MM.1S (cell line): ENCODE results near the gene CNKSR3.

Experiments used
- CTCF ChIP-seq: fragments of 300-600 bp; sonication (generic); IDR thresholded peaks from 2 replicates; pipeline ENCODE4 v1.5.1; 2016; ENCODE audit warnings: antibody characterized with exemption, low read length, mixed read lengths
- EZH2phosphoT487 ChIP-seq: fragments of 300-600 bp; sonication (generic); IDR thresholded peaks from 2 replicates; pipeline ENCODE4 v1.6.1; 2018; ENCODE audit warnings: antibody characterized with exemption, low read length

GRCh38 chr6:154426997-154427396 lies 83.5 kb downstream of the CNKSR3 start:
- TF ChIP-seq CTCF: no peak
- TF ChIP-seq EZH2phosphoT487: no peak
